OCI-LY7 (cell line): ENCODE measurements around the gene ASXL2. TPM values are rescaled to one million over a fixed set of nuclear protein-coding genes. Genes with fewer than 3 reads are reported as not detected.

Source experiments
- BruUV-seq: library from RNA; stranded (reverse); fragments of 400-500 nt; replicated peaks from 2 replicates; lab custom pipeline; 2021; lab: Mats Ljungman, UMichigan
- CTCF ChIA-PET: fragments of 300-600 bp; sonication (Branson Sonifier 250); formaldehyde crosslinking; loops from one replicate; lab custom pipeline; 2022; ENCODE audit warnings: antibody characterized with exemption; ENCODE audit not compliant: unreplicated experiment; lab: Charles Lee
- POLR2A ChIA-PET: fragments of 300-600 bp; sonication (Branson Sonifier 250); formaldehyde crosslinking; loops from one replicate; lab custom pipeline; 2022; ENCODE audit warnings: antibody characterized with exemption; lab: Charles Lee
- DNase-seq: peaks from one replicate; pipeline ENCODE4 v3.0.0-alpha.2; 2015; ENCODE audit warnings: low spot score
- H2AFZ ChIP-seq: fragments of 200-600 bp; sonication (generic), shearing (Covaris generic); 2 replicates; pipeline ENCODE4 v1.6.1; 2014; ENCODE audit warnings: mild to moderate bottlenecking, antibody characterized with exemption, low read length, moderate library complexity
- H3K27ac ChIP-seq: fragments of 200-600 bp; sonication (generic); 2 replicates; pipeline ENCODE4 v1.5.1; 2014; ENCODE audit warnings: mixed run types, low read depth, mild to moderate bottlenecking, moderate library complexity, low read length, inconsistent platforms; ENCODE audit not compliant: poor library complexity, severe bottlenecking
- H3K36me3 ChIP-seq: fragments of 200-600 bp; sonication (generic); 2 replicates; pipeline ENCODE4 v1.6.1; 2014; ENCODE audit warnings: mild to moderate bottlenecking, antibody characterized with exemption, low read length, moderate library complexity, mixed read lengths; ENCODE audit not compliant: insufficient read depth
- H3K4me1 ChIP-seq: fragments of 200-600 bp; sonication (generic); 2 replicates; pipeline ENCODE4 v1.5.1; 2014; ENCODE audit warnings: mild to moderate bottlenecking, low read length; ENCODE audit not compliant: insufficient read depth, poor library complexity, severe bottlenecking
- H3K4me2 ChIP-seq: fragments of 200-600 bp; sonication (generic); 2 replicates; pipeline ENCODE4 v1.6.1; 2014; ENCODE audit warnings: mild to moderate bottlenecking, low read length
- H3K4me3 ChIP-seq: fragments of 200-600 bp; sonication (generic); 2 replicates; pipeline ENCODE4 v1.5.1; 2014; ENCODE audit warnings: mild to moderate bottlenecking, low read depth, low read length; ENCODE audit not compliant: poor library complexity, severe bottlenecking
- H3K79me2 ChIP-seq: fragments of 200-600 bp; sonication (generic); 2 replicates; pipeline ENCODE4 v1.6.1; 2016; ENCODE audit warnings: low read depth, mild to moderate bottlenecking, low read length, moderate library complexity, mixed read lengths; ENCODE audit not compliant: insufficient read depth
- H3K9me2 ChIP-seq: fragments of 200-600 bp; sonication (generic); 2 replicates; pipeline ENCODE4 v1.6.1; 2016; ENCODE audit warnings: mild to moderate bottlenecking, low read length, mixed read lengths; ENCODE audit not compliant: insufficient read depth
- H3K9me3 ChIP-seq: fragments of 200-600 bp; sonication (generic); 2 replicates; pipeline ENCODE4 v1.6.1; 2014; ENCODE audit warnings: mild to moderate bottlenecking, mixed run types, low read length, mixed read lengths
- H4K20me1 ChIP-seq: fragments of 200-600 bp; sonication (generic); 2 replicates; pipeline ENCODE4 v1.6.1; 2014; ENCODE audit warnings: mild to moderate bottlenecking, antibody characterized with exemption, low read length, moderate library complexity, mixed read lengths; ENCODE audit not compliant: insufficient read depth
- CTCF ChIP-seq: fragments of 200-600 bp; sonication (generic); conservative IDR thresholded peaks from 2 replicates; pipeline ENCODE4 v1.5.1; 2014; ENCODE audit warnings: mild to moderate bottlenecking, antibody characterized with exemption, low read length, moderate library complexity, mixed read lengths
- EZH2phosphoT487 ChIP-seq: fragments of 200-600 bp; sonication (generic); IDR thresholded peaks from 2 replicates; pipeline ENCODE4 v1.6.1; 2018; ENCODE audit warnings: low read depth, borderline replicate concordance, mild to moderate bottlenecking, mixed run types, antibody characterized with exemption, low read length, moderate library complexity, mixed read lengths
- intact Hi-C: fragments of 100-400 bp; cut with micrococcal nuclease; formaldehyde crosslinking; loops from one replicate; pipeline ENCODE4 v1.10.0; 2022; ENCODE audit not compliant: unreplicated experiment
- total RNA-seq, 2 experiments: library from RNA; depleted of rRNA in 1 of 2; stranded (reverse); fragments of >200 nt in 1 of 2; shearing (Covaris generic) in 1 of 2; gene quantifications; 2 replicates each; pipeline ENCODE4 v1.2.3, GENCODE V29; 2014 to 2022

ASXL2 gene
- total RNA-seq, 2 experiments from 2014 or later: 12.4 to 31.8 TPM

- Histone ChIP-seq H3K4me1 (peaks cover 19% of the 10 kb centered on the region), H3K79me2 (peaks cover 62% of the 10 kb centered on the region), H3K9me3 (no peaks in the 10 kb centered on the region), H3K9me2 (no peaks in the 10 kb centered on the region), H3K27ac (no peak overlapping the region), H2AFZ (no peak overlapping the region), H3K36me3 (peaks cover 5% of the 10 kb centered on the region; the same call in 1 of the 2 replicates), H3K4me3 (no peak overlapping the region), H4K20me1 (peaks cover 31% of the 10 kb centered on the region), H3K4me2 (no peak overlapping the region)
- TF ChIP-seq EZH2phosphoT487: no peak
- peak; percentile 29; the same call in 1 of the 2 replicates for TF ChIP-seq CTCF
- ChIA-PET POLR2A (interaction anchor here (1.2 kb wide), 1 partner anchor 16 kb away, joined by 6 read pairs; no protein-coding TSS in a partner anchor), CTCF (no interaction called here)
- BruUV-seq: no TSS peak
- DNase-seq: no peak
- intact Hi-C loops: no loop called here
Observed at GRCh38 chr2:25856377-25856776, 21.9 kb downstream of the ASXL2 start.

- peaks cover 26% of the 10 kb centered on the region for H4K20me1 ChIP-seq
- no peaks in the 10 kb centered on the region for H3K9me3 ChIP-seq
- H3K4me3 ChIP-seq: no peak overlapping the region
- H3K4me2 ChIP-seq: no peak overlapping the region
- no peaks in the 10 kb centered on the region for H3K9me2 ChIP-seq
- ChIA-PET POLR2A (interaction anchor here (1.2 to 3.1 kb wide), 3 partner anchors 17 to 24 kb away, joined by 5 to 15 read pairs (median 6); partner anchors contain the start of gene ASXL2), CTCF (interaction anchor here (1.1 kb wide), 1 partner anchor 24 kb away, joined by 3 read pairs; the partner anchor contains the start of gene ASXL2)
- TF ChIP-seq EZH2phosphoT487: no peak
- no peak for TF ChIP-seq CTCF
- intact Hi-C loops: no loop called here
- H3K36me3 ChIP-seq: peaks cover 5% of the 10 kb centered on the region; the same call in 1 of the 2 replicates
- no peak for DNase-seq
- H3K79me2 ChIP-seq: peaks cover 60% of the 10 kb centered on the region
- no TSS peak for BruUV-seq
- H2AFZ ChIP-seq: no peak overlapping the region
- no peak overlapping the region for H3K27ac ChIP-seq
- H3K4me1 ChIP-seq: peaks cover 19% of the 10 kb centered on the region
Observed at GRCh38 chr2:25855065-25855464, 23.2 kb downstream of the ASXL2 start.

GRCh38 chr2:25854613-25855012 lies 23.7 kb downstream of the ASXL2 start:
- no peak overlapping the region for H2AFZ ChIP-seq
- ChIA-PET POLR2A (interaction anchor here (0.9 to 3.1 kb wide), 5 partner anchors 11 to 24 kb away, joined by 3 to 15 read pairs (median 4); partner anchors contain the start of gene ASXL2), CTCF (interaction anchor here (1.1 to 1.6 kb wide), 2 partner anchors 24 kb away, joined by 3 to 6 read pairs; partner anchors contain the start of gene ASXL2)
- DNase-seq: no peak
- peaks cover 19% of the 10 kb centered on the region for H3K4me1 ChIP-seq
- no peak overlapping the region for H3K4me3 ChIP-seq
- H3K9me3 ChIP-seq: no peaks in the 10 kb centered on the region
- H3K79me2 ChIP-seq: peaks cover 56% of the 10 kb centered on the region
- no peak overlapping the region for H3K27ac ChIP-seq
- H3K4me2 ChIP-seq: no peak overlapping the region
- BruUV-seq: no TSS peak
- no peaks in the 10 kb centered on the region for H3K9me2 ChIP-seq
- TF ChIP-seq CTCF (no peak), EZH2phosphoT487 (no peak)
- intact Hi-C loops: loop anchor here (5.0 kb wide), 1 partner anchor 93 kb away; no protein-coding TSS in a partner anchor
- H3K36me3 ChIP-seq: peaks cover 5% of the 10 kb centered on the region; the same call in 1 of the 2 replicates
- H4K20me1 ChIP-seq: peaks cover 26% of the 10 kb centered on the region
